Memory B cell (primary cell): Measurements from ENCODE around the gene ATM.
"Not testable (repeated sequence)": the region's sequence is repeated elsewhere in the genome, so short reads cannot be mapped to it uniquely, and the experiment has no call there.

Source experiments
- ATAC-seq: fragments of 150-1000 bp; cut with Tn5 transposase; 2 replicates; pipeline ENCODE4 v1.10.0; 2021; ENCODE audit warnings: low read depth, mild to moderate bottlenecking, moderate library complexity
- DNase-seq, 2 donors: peaks; one replicate each; pipeline ENCODE4 v3.0.0; 2022; ENCODE audit warnings: low spot score in 2 of 2
- H3K27ac Mint-ChIP-seq: one replicate; pipeline ENCODE4 v1.8.0; 2022; ENCODE audit warnings: mild to moderate bottlenecking, moderate library complexity, mixed read lengths
- H3K27me3 Mint-ChIP-seq: one replicate; pipeline ENCODE4 v1.8.0; 2022; ENCODE audit warnings: mixed read lengths
- H3K36me3 Mint-ChIP-seq: one replicate; pipeline ENCODE4 v1.8.0; 2022; ENCODE audit warnings: mild to moderate bottlenecking, mixed read lengths
- H3K4me1 Mint-ChIP-seq: one replicate; pipeline ENCODE4 v1.8.0; 2022; ENCODE audit warnings: mixed read lengths
- H3K4me3 Mint-ChIP-seq: one replicate; pipeline ENCODE4 v1.8.0; 2022; ENCODE audit warnings: mild to moderate bottlenecking, moderate library complexity, mixed read lengths
- H3K9me3 Mint-ChIP-seq: one replicate; pipeline ENCODE4 v1.8.0; 2022; ENCODE audit warnings: mixed read lengths

Gene ATM

DNA sequence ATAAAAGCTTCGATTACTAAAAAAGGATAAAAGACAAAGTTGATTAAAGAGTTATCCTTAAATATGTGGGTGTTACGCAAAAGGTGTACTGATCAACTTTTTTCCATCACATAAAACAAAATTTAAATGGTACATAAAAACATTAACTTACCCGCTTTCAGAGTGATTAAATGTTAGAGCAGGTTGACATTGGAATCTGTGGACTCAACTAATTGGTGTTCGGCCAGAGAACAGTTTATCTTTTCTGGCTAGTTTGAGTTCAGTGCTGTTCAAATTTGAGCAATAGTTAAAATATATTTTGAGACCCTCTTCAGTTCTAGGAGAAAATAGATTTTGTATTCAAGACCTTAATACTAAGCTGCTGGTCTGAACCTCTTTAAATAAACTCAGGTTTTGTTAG lies 56.1 kb downstream of the ATM start:
- Mint-ChIP-seq H3K9me3 (no peaks in the 10 kb centered on the region), H3K27me3 (no peaks in the 10 kb centered on the region), H3K4me3 (no peak overlapping the region), H3K36me3 (peaks cover 42% of the 10 kb centered on the region), H3K27ac (peak overlapping the region; percentile 72), H3K4me1 (peaks cover 9% of the 10 kb centered on the region)
- DNase-seq = no peak
- ATAC-seq = no peak

DNA sequence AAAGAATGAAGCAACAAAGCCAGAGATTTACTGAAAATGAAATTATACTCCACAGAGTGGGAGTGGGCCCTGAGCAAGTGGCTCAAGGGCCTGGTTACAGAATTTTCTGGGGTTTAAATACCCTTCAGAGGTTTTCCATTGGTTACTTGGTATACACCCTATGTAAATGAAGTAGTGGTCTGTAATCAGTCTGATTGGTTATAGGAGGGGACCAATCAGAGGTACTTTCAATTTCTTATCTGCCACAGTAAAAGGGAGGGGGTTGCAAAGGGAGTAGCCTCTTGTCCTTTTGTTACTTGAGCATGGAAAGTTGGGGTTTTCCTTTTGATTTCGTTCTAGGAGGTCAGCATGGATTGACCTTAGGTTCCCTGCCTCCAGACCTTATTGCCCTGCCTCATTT lies 63.5 kb downstream of the ATM start:
- no peak for DNase-seq
- Mint-ChIP-seq H3K4me1 (peaks cover 13% of the 10 kb centered on the region), H3K9me3 (no peaks in the 10 kb centered on the region), H3K36me3 (peaks cover 19% of the 10 kb centered on the region), H3K4me3 (no peak overlapping the region), H3K27ac (no peak overlapping the region), H3K27me3 (no peaks in the 10 kb centered on the region)
- no peak for ATAC-seq

DNA sequence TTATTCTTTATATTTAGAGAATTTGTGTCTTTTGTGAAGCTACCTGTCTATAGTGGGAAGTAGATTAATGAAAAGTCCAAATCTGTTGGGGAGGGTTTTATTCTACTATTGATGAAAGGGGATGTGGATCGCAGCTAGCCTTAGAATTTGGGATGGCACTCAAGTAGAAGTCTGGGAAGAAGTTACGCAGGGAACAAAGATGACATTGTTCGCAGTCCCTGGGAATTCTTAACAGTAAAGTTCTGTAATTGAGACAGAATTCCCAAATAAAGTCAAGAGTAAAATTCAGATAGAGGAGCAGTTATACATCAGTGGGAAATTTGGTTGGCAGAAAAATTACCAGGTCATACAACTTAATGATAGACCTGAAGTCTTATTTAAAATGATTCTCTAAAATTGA lies 64.1 kb downstream of the ATM start:
- Mint-ChIP-seq H3K27ac (peak overlapping the region; percentile 70), H3K9me3 (no peaks in the 10 kb centered on the region), H3K27me3 (no peaks in the 10 kb centered on the region), H3K36me3 (peaks cover 23% of the 10 kb centered on the region), H3K4me3 (no peak overlapping the region), H3K4me1 (peaks cover 15% of the 10 kb centered on the region)
- DNase-seq = no peak
- ATAC-seq = no peak

DNA sequence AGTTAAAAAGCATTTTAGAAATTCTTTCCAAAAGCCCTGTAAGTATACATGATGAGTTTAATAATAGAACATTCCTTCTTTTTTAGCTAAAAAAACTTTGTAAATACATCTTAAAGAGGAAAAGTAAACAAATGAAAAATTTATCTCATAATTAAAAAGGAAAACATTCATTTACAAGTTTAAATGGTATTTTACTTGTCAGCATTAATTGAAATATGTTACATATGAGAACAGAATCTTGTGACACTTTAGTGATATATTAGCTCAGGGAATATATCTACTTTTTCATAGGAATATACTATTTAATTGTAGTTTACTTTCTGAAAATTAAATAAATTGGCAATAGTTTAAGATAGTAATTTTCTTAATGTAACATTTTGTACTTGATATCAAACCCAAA lies 66.2 kb downstream of the ATM start:
- H3K27ac Mint-ChIP-seq = peak overlapping the region; percentile 35
- H3K9me3 Mint-ChIP-seq, ATAC-seq, H3K27me3 Mint-ChIP-seq, DNase-seq, H3K4me3 Mint-ChIP-seq: not testable (repeated sequence)
- H3K36me3 Mint-ChIP-seq = peaks cover 25% of the 10 kb centered on the region
- H3K4me1 Mint-ChIP-seq = peaks cover 15% of the 10 kb centered on the region

DNA sequence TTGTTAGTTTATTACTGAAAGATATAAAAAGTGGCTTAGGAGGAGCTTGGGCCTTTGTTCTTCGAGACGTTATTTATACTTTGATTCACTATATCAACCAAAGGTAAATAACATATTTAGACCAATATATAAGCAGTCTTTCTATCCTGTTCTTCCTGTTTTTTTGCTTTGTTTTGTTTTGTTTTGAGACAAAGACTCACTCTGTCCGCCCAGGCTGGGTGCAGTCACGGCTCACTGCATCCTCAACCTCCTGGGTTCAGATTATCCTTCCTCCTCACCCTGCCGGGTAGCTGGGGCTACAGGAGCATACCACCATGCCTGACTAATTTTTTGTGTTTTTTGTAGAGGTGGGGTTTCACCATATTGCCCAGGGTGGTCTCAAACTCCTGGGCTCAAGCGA lies 66.8 kb downstream of the ATM start:
- DNase-seq (peak; percentile 13 to 26), ATAC-seq (peak; percentile 94)
- no peaks in the 10 kb centered on the region for H3K27me3 Mint-ChIP-seq
- H3K36me3 Mint-ChIP-seq = peaks cover 23% of the 10 kb centered on the region
- no peaks in the 10 kb centered on the region for H3K9me3 Mint-ChIP-seq
- peak overlapping the region; percentile 53 for H3K4me3 Mint-ChIP-seq
- peak overlapping the region; percentile 46 for H3K27ac Mint-ChIP-seq
- H3K4me1 Mint-ChIP-seq = peaks cover 14% of the 10 kb centered on the region

DNA sequence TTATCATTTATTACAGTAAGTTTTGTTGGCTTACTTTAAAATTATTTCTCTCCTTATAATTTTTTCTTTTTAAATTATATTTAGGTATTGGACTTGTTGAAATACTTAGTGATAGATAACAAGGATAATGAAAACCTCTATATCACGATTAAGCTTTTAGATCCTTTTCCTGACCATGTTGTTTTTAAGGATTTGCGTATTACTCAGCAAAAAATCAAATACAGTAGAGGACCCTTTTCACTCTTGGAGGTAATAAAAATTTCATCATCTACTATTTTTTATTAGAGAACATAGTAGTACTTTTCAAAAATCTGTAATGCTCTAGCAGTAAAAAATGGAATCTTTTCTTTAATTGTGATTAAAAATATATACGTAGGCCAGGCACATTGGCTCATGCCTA lies 70.4 kb downstream of the ATM start:
- no peak overlapping the region for H3K27ac Mint-ChIP-seq
- DNase-seq = no peak
- peaks cover 20% of the 10 kb centered on the region for H3K36me3 Mint-ChIP-seq
- no peak for ATAC-seq
- no peaks in the 10 kb centered on the region for H3K9me3 Mint-ChIP-seq
- no peaks in the 10 kb centered on the region for H3K27me3 Mint-ChIP-seq
- no peak overlapping the region for H3K4me3 Mint-ChIP-seq
- H3K4me1 Mint-ChIP-seq = peaks cover 7% of the 10 kb centered on the region

DNA sequence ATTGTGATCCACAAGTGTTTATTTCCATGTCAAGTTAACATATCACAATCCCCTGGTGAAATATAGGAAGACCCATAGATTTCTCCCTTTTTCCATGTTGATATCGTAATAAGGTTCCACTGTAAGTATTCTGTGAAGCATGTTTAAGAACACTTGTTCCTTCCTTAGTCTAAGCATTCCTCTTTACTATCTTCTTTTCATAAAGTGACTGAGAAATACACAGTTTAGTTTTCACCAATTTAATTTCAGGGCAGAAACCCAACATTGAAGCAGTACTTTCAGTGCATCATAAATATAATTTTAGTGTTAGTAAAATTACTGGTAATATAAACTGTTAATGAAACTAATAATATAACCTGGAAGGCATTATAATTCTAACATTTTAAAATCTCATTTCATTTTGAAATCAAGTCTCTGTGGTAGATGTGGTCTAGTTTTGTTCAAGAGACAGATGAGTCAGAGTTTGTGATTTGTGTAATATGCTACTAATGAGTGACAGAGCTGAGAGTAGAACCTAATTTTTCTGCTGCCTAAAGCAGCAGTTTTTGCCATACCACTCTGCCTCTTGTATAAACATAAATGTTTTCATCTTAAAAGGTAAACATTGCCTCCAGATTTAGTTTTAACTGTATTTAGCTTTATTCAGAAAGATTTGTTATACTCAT lies 79.4 kb downstream of the ATM start:
- Mint-ChIP-seq H3K9me3 (no peaks in the 10 kb centered on the region), H3K27ac (peak overlapping the region; percentile 45), H3K27me3 (no peaks in the 10 kb centered on the region), H3K4me1 (no peaks in the 10 kb centered on the region), H3K36me3 (peaks cover 29% of the 10 kb centered on the region), H3K4me3 (no peak overlapping the region)
- no peak for ATAC-seq
- no peak for DNase-seq

DNA sequence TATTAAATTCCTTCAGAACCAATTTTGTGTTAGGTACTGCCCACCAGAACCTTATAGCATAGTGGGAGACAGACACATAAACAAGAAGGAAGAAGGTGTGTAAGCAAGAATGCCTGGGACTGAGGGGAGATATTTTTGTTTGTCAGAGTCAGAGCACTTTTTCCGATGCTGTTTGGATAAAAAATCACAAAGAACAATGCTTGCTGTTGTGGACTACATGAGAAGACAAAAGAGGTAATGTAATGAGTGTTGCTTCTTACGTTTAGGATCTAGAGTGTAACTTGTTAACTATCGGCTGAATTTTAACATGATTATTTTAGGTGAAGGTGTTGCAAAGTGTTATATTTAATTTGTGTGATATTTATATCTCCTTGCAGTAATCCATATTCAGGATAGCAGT lies 84.9 kb downstream of the ATM start:
- H3K27ac Mint-ChIP-seq = peak overlapping the region; percentile 35
- no peaks in the 10 kb centered on the region for H3K9me3 Mint-ChIP-seq
- peaks cover 22% of the 10 kb centered on the region for H3K36me3 Mint-ChIP-seq
- no peak overlapping the region for H3K4me3 Mint-ChIP-seq
- peaks cover 3% of the 10 kb centered on the region for H3K4me1 Mint-ChIP-seq
- DNase-seq (no peak), ATAC-seq (no peak)
- H3K27me3 Mint-ChIP-seq = no peaks in the 10 kb centered on the region

DNA sequence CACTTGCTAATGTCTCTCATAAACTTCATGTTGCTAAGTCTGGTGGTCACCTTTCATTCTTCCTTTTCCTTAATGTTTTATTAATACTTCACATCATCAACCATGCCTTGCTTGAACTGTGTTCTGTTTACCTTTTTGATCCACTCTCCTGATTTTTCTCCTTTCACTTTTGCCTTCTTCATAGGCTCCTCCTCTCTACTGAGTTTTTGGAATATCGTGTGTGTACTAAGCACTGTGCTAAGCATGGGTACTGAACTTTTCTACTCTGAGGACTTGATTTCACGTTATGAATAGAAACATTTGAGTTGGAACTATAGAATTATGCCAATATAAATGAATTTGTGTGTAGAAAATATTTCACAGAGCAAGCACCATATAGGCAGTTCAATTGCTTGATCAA lies 90.6 kb downstream of the ATM start:
- DNase-seq (no peak), ATAC-seq (no peak)
- H3K4me3 Mint-ChIP-seq = no peak overlapping the region
- H3K36me3 Mint-ChIP-seq = peaks cover 31% of the 10 kb centered on the region
- peak overlapping the region; percentile 38 for H3K27ac Mint-ChIP-seq
- no peaks in the 10 kb centered on the region for H3K27me3 Mint-ChIP-seq
- no peaks in the 10 kb centered on the region for H3K9me3 Mint-ChIP-seq
- H3K4me1 Mint-ChIP-seq = peaks cover 5% of the 10 kb centered on the region

DNA sequence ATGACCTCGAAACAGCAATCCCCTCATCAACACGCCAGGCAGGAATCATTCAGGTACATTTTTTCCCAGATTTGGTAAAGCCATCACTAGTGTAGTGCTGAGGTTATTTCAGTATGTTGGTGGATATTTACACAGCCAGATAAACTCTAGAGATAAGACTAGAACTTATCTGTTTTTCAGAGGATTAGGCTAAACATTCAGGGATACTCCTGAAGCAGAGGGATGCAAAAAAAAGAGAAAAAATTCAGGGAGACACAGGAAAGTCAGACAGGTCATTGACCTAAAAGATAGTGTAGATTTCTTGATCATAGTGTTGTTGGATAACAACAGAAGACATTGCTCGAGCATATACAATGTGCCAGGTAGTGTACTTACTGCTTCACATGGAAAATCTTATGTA lies 93.2 kb downstream of the ATM start:
- no peaks in the 10 kb centered on the region for H3K27me3 Mint-ChIP-seq
- DNase-seq (no peak), ATAC-seq (no peak)
- H3K4me3 Mint-ChIP-seq = no peak overlapping the region
- peaks cover 33% of the 10 kb centered on the region for H3K36me3 Mint-ChIP-seq
- peaks cover 4% of the 10 kb centered on the region for H3K4me1 Mint-ChIP-seq
- H3K9me3 Mint-ChIP-seq = no peaks in the 10 kb centered on the region
- no peak overlapping the region for H3K27ac Mint-ChIP-seq

DNA sequence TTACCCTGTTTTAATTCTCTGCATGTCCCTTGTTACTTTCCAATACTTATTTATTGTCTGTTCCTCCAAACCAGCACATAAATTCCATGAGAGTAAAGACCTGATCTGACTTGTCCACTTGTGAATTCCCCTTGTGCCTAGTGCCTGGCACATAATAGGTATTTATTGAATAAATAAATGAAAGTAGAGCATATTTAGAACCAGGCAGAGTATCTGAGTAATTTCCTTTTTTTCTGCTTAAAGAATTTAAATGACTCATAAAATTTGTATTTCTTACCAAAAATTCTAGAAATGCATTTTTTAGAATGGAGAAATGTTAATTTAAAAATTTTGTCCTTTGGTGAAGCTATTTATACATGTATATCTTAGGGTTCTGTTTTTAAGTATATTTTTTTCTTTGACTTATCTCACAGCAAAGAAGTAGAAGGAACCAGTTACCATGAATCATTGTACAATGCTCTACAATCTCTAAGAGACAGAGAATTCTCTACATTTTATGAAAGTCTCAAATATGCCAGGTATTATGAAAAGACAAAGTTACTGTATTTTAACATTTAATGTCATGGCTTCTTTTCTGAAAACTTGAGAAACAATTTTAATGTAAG lies 96.8 kb downstream of the ATM start:
- no peak overlapping the region for H3K4me3 Mint-ChIP-seq
- DNase-seq = no peak
- H3K36me3 Mint-ChIP-seq = peaks cover 27% of the 10 kb centered on the region
- no peaks in the 10 kb centered on the region for H3K9me3 Mint-ChIP-seq
- no peaks in the 10 kb centered on the region for H3K27me3 Mint-ChIP-seq
- ATAC-seq = no peak
- no peak overlapping the region for H3K27ac Mint-ChIP-seq
- no peaks in the 10 kb centered on the region for H3K4me1 Mint-ChIP-seq

DNA sequence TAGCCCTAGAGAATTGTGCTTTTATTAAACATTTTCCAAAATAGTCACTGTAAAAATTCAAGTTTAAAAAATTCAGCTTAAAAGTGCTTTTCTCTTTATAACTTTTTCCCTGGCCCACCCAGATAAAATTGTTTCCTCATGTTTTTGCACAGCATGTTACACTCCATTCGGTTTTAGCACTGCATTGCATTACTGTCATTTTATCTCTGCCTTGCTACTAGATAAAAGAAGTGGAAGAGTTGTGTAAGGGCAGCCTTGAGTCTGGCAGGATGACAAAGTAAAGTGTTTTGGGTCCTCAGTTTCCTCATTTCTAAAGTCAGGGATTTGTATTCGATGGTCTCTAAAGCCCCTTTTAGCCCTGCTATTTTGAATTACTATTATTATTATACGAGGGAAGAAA lies 99.8 kb downstream of the ATM start:
- no peaks in the 10 kb centered on the region for H3K27me3 Mint-ChIP-seq
- no peak overlapping the region for H3K27ac Mint-ChIP-seq
- no peaks in the 10 kb centered on the region for H3K4me1 Mint-ChIP-seq
- H3K36me3 Mint-ChIP-seq = peaks cover 24% of the 10 kb centered on the region
- DNase-seq = no peak
- no peaks in the 10 kb centered on the region for H3K9me3 Mint-ChIP-seq
- ATAC-seq = no peak
- H3K4me3 Mint-ChIP-seq = no peak overlapping the region

DNA sequence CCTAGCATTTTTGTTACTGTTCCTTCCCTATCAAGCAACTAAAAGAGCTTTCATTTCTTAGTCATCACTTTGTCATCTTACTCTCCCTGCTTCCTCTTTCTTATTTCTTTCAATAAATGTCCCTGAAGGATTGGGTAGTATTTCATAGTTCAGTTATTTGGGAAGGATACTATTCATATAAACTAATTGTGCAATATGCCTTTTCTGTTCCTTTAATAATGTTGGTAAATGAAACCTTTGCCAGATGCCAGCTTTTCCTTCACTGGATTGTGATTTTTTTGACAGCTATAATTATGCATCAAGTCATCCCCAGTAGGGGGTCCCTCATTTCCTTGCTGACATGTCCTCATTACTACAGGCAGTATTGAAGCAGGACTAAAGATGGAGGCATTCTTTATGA lies 101.7 kb downstream of the ATM start:
- H3K9me3 Mint-ChIP-seq = no peaks in the 10 kb centered on the region
- ATAC-seq (no peak), DNase-seq (no peak)
- no peak overlapping the region for H3K4me3 Mint-ChIP-seq
- no peak overlapping the region for H3K27ac Mint-ChIP-seq
- H3K4me1 Mint-ChIP-seq = no peaks in the 10 kb centered on the region
- H3K36me3 Mint-ChIP-seq = peaks cover 26% of the 10 kb centered on the region
- H3K27me3 Mint-ChIP-seq = no peaks in the 10 kb centered on the region

DNA sequence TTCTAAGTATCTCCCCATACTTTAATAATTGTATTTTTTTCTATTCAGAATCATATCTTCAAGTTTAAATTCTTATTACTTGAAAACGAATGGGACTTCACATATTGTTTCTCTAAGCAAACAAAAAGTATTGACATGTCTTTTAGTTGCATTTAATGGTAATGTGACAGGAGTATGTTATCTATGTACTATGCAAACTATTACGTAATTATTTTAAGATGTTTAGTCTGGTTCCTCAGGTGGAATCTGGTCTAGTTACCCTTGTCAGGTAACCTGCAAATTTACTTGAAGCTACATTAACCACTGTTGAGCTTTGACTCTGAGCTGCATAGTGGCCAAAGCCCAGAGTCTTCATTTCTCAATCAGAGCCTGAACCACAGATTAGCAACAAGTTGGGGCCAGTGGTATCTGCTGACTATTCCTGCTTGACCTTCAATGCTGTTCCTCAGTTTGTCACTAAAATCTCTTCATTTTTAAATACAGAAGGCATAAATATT lies 110.6 kb downstream of the ATM start:
- ATAC-seq (no peak), DNase-seq (no peak)
- H3K27ac Mint-ChIP-seq = no peak overlapping the region
- H3K27me3 Mint-ChIP-seq = no peaks in the 10 kb centered on the region
- no peak overlapping the region for H3K4me3 Mint-ChIP-seq
- no peaks in the 10 kb centered on the region for H3K4me1 Mint-ChIP-seq
- no peaks in the 10 kb centered on the region for H3K9me3 Mint-ChIP-seq
- H3K36me3 Mint-ChIP-seq = peaks cover 25% of the 10 kb centered on the region

DNA sequence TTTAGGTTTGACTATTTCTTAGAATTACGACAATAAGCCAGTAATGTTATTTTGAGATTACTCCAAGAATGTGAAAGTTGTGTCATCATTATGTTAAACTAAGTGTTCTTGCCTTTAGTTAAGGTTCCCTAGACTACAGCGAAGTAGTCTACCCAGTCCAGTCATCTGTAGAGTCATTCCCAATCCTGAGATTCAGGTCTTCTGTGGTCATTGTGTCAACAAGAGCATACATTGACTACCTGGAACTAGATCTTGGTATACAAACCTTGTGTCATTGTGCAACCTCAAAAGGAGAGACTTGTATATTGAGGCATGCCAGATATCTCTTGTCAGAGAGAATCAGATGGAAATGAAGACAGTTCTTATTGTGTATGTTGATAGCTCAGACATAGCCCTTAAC lies 115.9 kb downstream of the ATM start:
- H3K27ac Mint-ChIP-seq = no peak overlapping the region
- no peaks in the 10 kb centered on the region for H3K4me1 Mint-ChIP-seq
- H3K9me3 Mint-ChIP-seq = no peaks in the 10 kb centered on the region
- H3K4me3 Mint-ChIP-seq = no peak overlapping the region
- ATAC-seq = no peak
- no peaks in the 10 kb centered on the region for H3K27me3 Mint-ChIP-seq
- DNase-seq = no peak
- peaks cover 11% of the 10 kb centered on the region for H3K36me3 Mint-ChIP-seq
